Astrocyte of the spinal cord (primary cell): ENCODE measurements around the gene TAS2R38.

Experiments
- DNase-seq: peaks from one replicate; pipeline ENCODE4 v3.0.0; 2011; ENCODE audit warnings: low read depth, low spot score
- H3K4me3 ChIP-seq: 2 replicates; pipeline ENCODE4 v1.5.1; 2011; ENCODE audit warnings: low read depth, mild to moderate bottlenecking, low read length, moderate library complexity
- CTCF ChIP-seq: IDR thresholded peaks from 2 replicates; pipeline ENCODE4 v1.5.1; 2012; ENCODE audit warnings: low read depth, mild to moderate bottlenecking, low read length, inconsistent platforms
- in situ Hi-C: cut with HindIII; loops from 2 replicates; pipeline ENCODE4 v1.10.0; 2017; ENCODE audit warnings: low sequenced_read_pairs

Gene TAS2R38

GRCh38 chr7:141973673-141974072, at the start of gene TAS2R38:
TSS of gene TAS2R38 (minus strand) at chr7:141973773. CDS start at chr7:141973689, 84 bp downstream.
- no peak for DNase-seq
- TF ChIP-seq CTCF, result no peak
- no peak within 1 kb of the TSS for H3K4me3 ChIP-seq
- in situ Hi-C loops, result no loop called here

GRCh38 chr7:142018154-142018553, 44.6 kb upstream of the TAS2R38 start:
- no peak for DNase-seq
- no peak overlapping the region for H3K4me3 ChIP-seq
- TF ChIP-seq CTCF, result no peak
- in situ Hi-C loops, result no loop called here

GRCh38 chr7:142017451-142017850, 43.9 kb upstream of the TAS2R38 start:
- in situ Hi-C loops, result no loop called here
- no peak for TF ChIP-seq CTCF
- H3K4me3 ChIP-seq, result no peak overlapping the region
- no peak for DNase-seq

- no peak for TF ChIP-seq CTCF
- in situ Hi-C loops, result no loop called here
- no peak for DNase-seq
- H3K4me3 ChIP-seq, result no peak overlapping the region
These were observed 39.4 kb upstream of the TAS2R38 start for GRCh38 chr7:142012825-142013511.

- TF ChIP-seq CTCF, result no peak
- no peak for DNase-seq
- H3K4me3 ChIP-seq, result no peak overlapping the region
- in situ Hi-C loops, result no loop called here
These were observed 37.5 kb upstream of the TAS2R38 start for GRCh38 chr7:142010952-142011548.

- in situ Hi-C loops, result no loop called here
- H3K4me3 ChIP-seq, result no peak overlapping the region
- DNase-seq, result no peak
- no peak for TF ChIP-seq CTCF
These were observed 35.6 kb upstream of the TAS2R38 start for GRCh38 chr7:142009187-142009586.
